ENCODE results near the gene GPR137.

DNA sequence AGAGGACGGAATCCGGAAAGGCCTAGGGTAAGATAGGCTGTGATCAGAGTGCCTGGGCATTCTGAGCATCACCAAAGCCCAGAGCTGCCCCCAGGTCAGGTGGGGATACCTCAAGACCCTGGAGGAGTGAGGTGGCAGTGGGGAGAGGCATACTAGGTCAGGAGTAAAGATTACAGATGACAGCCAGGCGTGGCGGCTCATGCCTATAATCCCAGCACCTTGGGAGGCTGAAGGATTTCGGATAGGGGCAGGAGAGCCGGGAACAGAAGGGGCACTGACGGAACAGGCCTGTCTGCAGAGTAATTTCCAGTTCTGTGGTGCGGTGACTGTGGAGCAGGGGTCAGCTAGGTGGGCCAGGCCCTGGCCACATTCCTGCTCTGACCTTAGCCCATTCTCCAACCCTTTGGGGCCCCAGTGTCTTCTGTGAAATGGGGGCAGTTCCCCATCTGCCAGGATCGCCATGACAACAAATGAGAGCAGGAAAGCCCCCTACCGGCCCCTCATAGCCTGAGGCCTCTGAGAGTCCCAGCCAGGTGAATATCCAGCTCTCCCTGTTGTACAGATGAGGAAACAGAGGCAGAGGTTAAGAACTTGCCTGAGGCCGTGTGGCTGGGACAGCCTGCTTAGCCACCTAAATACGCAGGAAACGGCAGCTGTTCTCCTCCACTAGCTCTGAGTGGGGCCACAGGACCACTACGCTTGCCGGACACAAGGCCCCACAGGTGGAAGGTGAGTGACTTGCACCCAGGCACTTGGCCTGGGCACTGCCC lies 10.4 kb upstream of the GPR137 start:
- TF ChIP-seq, protein P1, sequence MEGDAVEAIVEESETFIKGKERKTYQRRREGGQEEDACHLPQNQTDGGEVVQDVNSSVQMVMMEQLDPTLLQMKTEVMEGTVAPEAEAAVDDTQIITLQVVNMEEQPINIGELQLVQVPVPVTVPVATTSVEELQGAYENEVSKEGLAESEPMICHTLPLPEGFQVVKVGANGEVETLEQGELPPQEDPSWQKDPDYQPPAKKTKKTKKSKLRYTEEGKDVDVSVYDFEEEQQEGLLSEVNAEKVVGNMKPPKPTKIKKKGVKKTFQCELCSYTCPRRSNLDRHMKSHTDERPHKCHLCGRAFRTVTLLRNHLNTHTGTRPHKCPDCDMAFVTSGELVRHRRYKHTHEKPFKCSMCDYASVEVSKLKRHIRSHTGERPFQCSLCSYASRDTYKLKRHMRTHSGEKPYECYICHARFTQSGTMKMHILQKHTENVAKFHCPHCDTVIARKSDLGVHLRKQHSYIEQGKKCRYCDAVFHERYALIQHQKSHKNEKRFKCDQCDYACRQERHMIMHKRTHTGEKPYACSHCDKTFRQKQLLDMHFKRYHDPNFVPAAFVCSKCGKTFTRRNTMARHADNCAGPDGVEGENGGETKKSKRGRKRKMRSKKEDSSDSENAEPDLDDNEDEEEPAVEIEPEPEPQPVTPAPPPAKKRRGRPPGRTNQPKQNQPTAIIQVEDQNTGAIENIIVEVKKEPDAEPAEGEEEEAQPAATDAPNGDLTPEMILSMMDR (conservative IDR thresholded peaks at IDR 0.05; ENCODE audit: low read depth in 2 of 2), result no peak
- TF ChIP-seq POLR2AphosphoS5 (IDR thresholded peaks at IDR 0.05; ENCODE audit: low read depth) (no peak), CREB1 (CRISPR knock-in tag; IDR thresholded peaks at IDR 0.05; ENCODE audit: low read depth) (no peak), EZH2 (IDR thresholded peaks at IDR 0.05; ENCODE audit: low read depth, unreplicated experiment) (no peak)
- TF ChIP-seq, protein P2, sequence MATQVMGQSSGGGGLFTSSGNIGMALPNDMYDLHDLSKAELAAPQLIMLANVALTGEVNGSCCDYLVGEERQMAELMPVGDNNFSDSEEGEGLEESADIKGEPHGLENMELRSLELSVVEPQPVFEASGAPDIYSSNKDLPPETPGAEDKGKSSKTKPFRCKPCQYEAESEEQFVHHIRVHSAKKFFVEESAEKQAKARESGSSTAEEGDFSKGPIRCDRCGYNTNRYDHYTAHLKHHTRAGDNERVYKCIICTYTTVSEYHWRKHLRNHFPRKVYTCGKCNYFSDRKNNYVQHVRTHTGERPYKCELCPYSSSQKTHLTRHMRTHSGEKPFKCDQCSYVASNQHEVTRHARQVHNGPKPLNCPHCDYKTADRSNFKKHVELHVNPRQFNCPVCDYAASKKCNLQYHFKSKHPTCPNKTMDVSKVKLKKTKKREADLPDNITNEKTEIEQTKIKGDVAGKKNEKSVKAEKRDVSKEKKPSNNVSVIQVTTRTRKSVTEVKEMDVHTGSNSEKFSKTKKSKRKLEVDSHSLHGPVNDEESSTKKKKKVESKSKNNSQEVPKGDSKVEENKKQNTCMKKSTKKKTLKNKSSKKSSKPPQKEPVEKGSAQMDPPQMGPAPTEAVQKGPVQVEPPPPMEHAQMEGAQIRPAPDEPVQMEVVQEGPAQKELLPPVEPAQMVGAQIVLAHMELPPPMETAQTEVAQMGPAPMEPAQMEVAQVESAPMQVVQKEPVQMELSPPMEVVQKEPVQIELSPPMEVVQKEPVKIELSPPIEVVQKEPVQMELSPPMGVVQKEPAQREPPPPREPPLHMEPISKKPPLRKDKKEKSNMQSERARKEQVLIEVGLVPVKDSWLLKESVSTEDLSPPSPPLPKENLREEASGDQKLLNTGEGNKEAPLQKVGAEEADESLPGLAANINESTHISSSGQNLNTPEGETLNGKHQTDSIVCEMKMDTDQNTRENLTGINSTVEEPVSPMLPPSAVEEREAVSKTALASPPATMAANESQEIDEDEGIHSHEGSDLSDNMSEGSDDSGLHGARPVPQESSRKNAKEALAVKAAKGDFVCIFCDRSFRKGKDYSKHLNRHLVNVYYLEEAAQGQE (IDR thresholded peaks at IDR 0.05; ENCODE audit: unreplicated experiment), result no peak

Measured in GM23338 (cell line).